ENCODE measurements around the gene CRIP3. TPM values are rescaled to one million over a fixed set of nuclear protein-coding genes. Genes with fewer than 3 reads are reported as not detected.
A peak's percentile ranks its signal among the peaks of the same experiment; 100 is the strongest.

CRIP3 gene
- total and polyA plus RNA-seq, 10 donors, result 6.4 to 36.5 (median 8.6) TPM

GRCh38 chr6:43274127-43274915 lies 34.3 kb downstream of the CRIP3 start:
- peaks cover 0 to 67% (median 26%) of the 10 kb centered on the region in 7 donors for H3K27me3 ChIP-seq (replicated peaks in 1 of 7)
- WGBS, 5 donors, result 72 to 84% (median 78%) methylated on average over 9 to 10 of the region's 10 CpGs
- TF ChIP-seq, protein P1, sequence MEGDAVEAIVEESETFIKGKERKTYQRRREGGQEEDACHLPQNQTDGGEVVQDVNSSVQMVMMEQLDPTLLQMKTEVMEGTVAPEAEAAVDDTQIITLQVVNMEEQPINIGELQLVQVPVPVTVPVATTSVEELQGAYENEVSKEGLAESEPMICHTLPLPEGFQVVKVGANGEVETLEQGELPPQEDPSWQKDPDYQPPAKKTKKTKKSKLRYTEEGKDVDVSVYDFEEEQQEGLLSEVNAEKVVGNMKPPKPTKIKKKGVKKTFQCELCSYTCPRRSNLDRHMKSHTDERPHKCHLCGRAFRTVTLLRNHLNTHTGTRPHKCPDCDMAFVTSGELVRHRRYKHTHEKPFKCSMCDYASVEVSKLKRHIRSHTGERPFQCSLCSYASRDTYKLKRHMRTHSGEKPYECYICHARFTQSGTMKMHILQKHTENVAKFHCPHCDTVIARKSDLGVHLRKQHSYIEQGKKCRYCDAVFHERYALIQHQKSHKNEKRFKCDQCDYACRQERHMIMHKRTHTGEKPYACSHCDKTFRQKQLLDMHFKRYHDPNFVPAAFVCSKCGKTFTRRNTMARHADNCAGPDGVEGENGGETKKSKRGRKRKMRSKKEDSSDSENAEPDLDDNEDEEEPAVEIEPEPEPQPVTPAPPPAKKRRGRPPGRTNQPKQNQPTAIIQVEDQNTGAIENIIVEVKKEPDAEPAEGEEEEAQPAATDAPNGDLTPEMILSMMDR (IDR thresholded peaks at IDR 0.05 in 8 of 11, conservative IDR thresholded peaks at IDR 0.05 in 3 of 11), result no peak
- TF ChIP-seq POLR2AphosphoS5 (IDR thresholded peaks at IDR 0.05), result no peak
- no peak for TF ChIP-seq POLR2A (IDR thresholded peaks at IDR 0.05)
- H3K36me3 ChIP-seq, result no peaks in the 10 kb centered on the region
- no peak for DNase-seq
- intact Hi-C loops (cut with DNase I; ENCODE audit: low total_unique reads), result no loop called here
- no peaks in the 10 kb centered on the region for H3K9me3 ChIP-seq
- peak overlapping the region in 3 of 8 donors; percentile 35 to 72 (median 56) for H3K4me3 ChIP-seq
- H3K27ac ChIP-seq, result no peak overlapping the region
- peaks cover 6 to 48% (median 41%) of the 10 kb centered on the region in 6 donors for H3K4me1 ChIP-seq

DNA sequence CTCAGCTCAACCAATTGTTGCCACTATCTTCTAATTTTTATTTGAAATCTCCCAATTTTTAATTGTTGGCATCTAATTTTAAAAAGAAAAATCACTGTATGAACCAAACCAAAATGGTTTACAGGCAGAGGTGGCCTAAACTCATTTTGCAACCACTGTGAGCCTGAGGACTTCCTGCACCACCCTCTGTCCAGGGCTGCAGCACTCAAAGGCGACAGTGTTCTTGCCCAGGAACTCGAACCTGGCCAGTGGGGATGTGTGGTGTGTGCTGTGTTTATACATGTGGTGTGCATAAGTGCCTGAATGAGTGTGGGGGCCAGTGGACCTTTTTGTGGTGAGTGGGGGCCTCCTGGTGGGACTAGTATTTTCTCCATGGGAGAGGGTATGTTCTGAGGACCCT lies 34.9 kb downstream of the CRIP3 start:
- Histone ChIP-seq H3K4me1 (peaks cover 8 to 55% (median 47%) of the 10 kb centered on the region in 6 donors), H3K9me3 (no peaks in the 10 kb centered on the region), H3K36me3 (no peaks in the 10 kb centered on the region), H3K27me3 (replicated peaks in 1 of 7) (peaks cover 0 to 73% (median 32%) of the 10 kb centered on the region in 7 donors), H3K4me3 (no peak overlapping the region), H3K27ac (no peak overlapping the region)
- WGBS, 5 donors, result 39 to 56% (median 52%) methylated on average over 2 of the region's 2 CpGs
- DNase-seq, result no peak
- TF ChIP-seq POLR2A (IDR thresholded peaks at IDR 0.05) (no peak), POLR2AphosphoS5 (IDR thresholded peaks at IDR 0.05) (no peak)
- TF ChIP-seq, protein P1 (IDR thresholded peaks at IDR 0.05 in 8 of 11, conservative IDR thresholded peaks at IDR 0.05 in 3 of 11), result no peak
- intact Hi-C loops (cut with DNase I; ENCODE audit: low total_unique reads), result no loop called here

GRCh38 chr6:43271944-43272343 lies 36.7 kb downstream of the CRIP3 start:
- peaks cover 0 to 69% (median 32%) of the 10 kb centered on the region in 7 donors for H3K27me3 ChIP-seq (replicated peaks in 1 of 7)
- no peak for DNase-seq
- intact Hi-C loops (cut with DNase I; ENCODE audit: low total_unique reads), result no loop called here

DNA sequence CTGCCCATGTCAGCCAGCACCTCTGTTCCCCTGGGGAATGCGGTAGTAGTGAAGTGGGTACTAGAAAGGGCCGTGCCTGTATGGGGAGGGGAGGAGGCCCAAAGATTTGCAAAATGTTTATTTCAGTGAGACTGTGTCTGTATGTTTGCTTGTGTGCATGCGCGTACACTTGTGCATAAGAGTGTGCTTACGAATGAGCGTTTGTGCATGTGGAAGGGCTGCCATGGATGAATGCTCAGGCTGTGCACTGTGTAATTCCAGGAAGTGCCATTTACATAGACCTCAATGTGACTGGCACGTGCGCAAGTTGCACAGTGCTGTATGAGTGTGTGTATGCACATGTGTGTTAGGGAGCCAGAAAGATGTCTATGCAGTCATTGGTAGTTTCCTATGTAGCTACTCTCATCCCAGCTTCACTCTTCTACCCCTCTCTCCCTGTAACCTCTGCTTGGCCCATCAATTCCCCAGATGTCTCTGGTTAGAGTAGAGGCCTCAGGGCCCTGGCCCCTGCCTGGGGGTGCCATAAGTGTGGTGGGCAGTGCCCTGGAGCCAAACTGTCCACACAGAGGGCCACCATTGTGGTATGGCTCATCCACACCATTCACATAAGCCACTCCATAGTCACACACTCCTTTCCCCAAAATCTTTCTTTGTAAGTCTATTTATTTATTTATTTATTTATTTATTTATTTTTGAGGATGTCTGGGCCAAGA lies 37.4 kb downstream of the CRIP3 start:
- H3K4me3 ChIP-seq, result no peak overlapping the region
- no peak for TF ChIP-seq POLR2A (IDR thresholded peaks at IDR 0.05)
- TF ChIP-seq, protein P1 (IDR thresholded peaks at IDR 0.05 in 8 of 11, conservative IDR thresholded peaks at IDR 0.05 in 3 of 11), result no peak
- TF ChIP-seq POLR2AphosphoS5 (IDR thresholded peaks at IDR 0.05), result no peak
- H3K27ac ChIP-seq, result no peak overlapping the region
- no peaks in the 10 kb centered on the region for H3K9me3 ChIP-seq
- intact Hi-C loops (cut with DNase I; ENCODE audit: low total_unique reads), result no loop called here
- peaks cover 5 to 60% (median 41%) of the 10 kb centered on the region in 6 donors for H3K4me1 ChIP-seq
- no peaks in the 10 kb centered on the region for H3K36me3 ChIP-seq
- 72 to 86% (median 76%) methylated on average over 8 of the region's 8 CpGs for WGBS, 5 donors
- no peak for DNase-seq
- H3K27me3 ChIP-seq (replicated peaks in 1 of 7), result peaks cover 0 to 62% (median 26%) of the 10 kb centered on the region in 7 donors

More at GRCh38 chr6:43271944-43272343, 36.7 kb downstream of the CRIP3 start:
- Histone ChIP-seq H3K4me1 (peaks cover 8 to 67% (median 48%) of the 10 kb centered on the region in 6 donors), H3K36me3 (no peaks in the 10 kb centered on the region), H3K27ac (no peak overlapping the region), H3K4me3 (no peak overlapping the region), H3K9me3 (no peaks in the 10 kb centered on the region)
- no peak for TF ChIP-seq POLR2A (IDR thresholded peaks at IDR 0.05)
- no peak for TF ChIP-seq POLR2AphosphoS5 (IDR thresholded peaks at IDR 0.05)
